Endothelial cell of umbilical vein (primary cell): ENCODE results near the gene CTDSPL.
A peak's percentile ranks its signal among the peaks of the same experiment; 100 is the strongest.

ENCODE experiments used
- CTCF ChIP-seq, 2 donors: IDR thresholded peaks; 1 replicate in 1 of 2; 2 replicates in 1 of 2; pipeline ENCODE4 v1.5.1; 2011; ENCODE audit warnings: low read length in 2 of 2, mild to moderate bottlenecking in 2 of 2, moderate library complexity in 2 of 2, control low read depth in 1 of 2, inconsistent platforms in 1 of 2, low read depth in 1 of 2; ENCODE audit not compliant: insufficient read depth in 1 of 2; ENCODE audit errors: extremely low read depth in 1 of 2
- EZH2 ChIP-seq: IDR thresholded peaks from 2 replicates; pipeline ENCODE4 v1.6.1; 2012; ENCODE audit warnings: borderline replicate concordance, low read depth, mild to moderate bottlenecking, moderate library complexity, low read length, inconsistent platforms; ENCODE audit not compliant: severe bottlenecking
- FOS ChIP-seq: IDR thresholded peaks from 2 replicates; pipeline ENCODE4 v1.6.1; 2011; ENCODE audit warnings: mild to moderate bottlenecking, low read length, moderate library complexity, borderline replicate concordance; ENCODE audit not compliant: insufficient read depth
- GATA2 ChIP-seq: IDR thresholded peaks from 2 replicates; pipeline ENCODE4 v1.7.0; 2011; ENCODE audit warnings: low read depth, mild to moderate bottlenecking, moderate library complexity, mixed read lengths, low read length; ENCODE audit not compliant: insufficient read length, insufficient read depth
- JUN ChIP-seq: IDR thresholded peaks from 2 replicates; pipeline ENCODE4 v1.6.1; 2011; ENCODE audit warnings: borderline replicate concordance, low read depth; ENCODE audit not compliant: insufficient read length, insufficient read depth
- MAX ChIP-seq: IDR thresholded peaks from 2 replicates; pipeline ENCODE4 v1.6.1; 2011; ENCODE audit not compliant: insufficient read depth, insufficient read length
- POLR2A ChIP-seq: IDR thresholded peaks from 2 replicates; pipeline ENCODE4 v1.6.1; 2012; ENCODE audit warnings: low read depth, mild to moderate bottlenecking, control low read depth, low read length
- POLR2AphosphoS5 ChIP-seq: IDR thresholded peaks from 2 replicates; pipeline ENCODE4 v1.6.1; 2012; ENCODE audit warnings: low read depth, mild to moderate bottlenecking, control low read depth, low read length, moderate library complexity; ENCODE audit not compliant: insufficient read depth

GRCh38 chr3:37855363-37855970, 6.2 kb upstream of the CTDSPL start:
- TF ChIP-seq CTCF (IDR thresholded peaks at IDR 0.05; ENCODE audit: extremely low read depth in 1 of 2, insufficient read depth in 1 of 2, low read depth in 1 of 2, low read length in 2 of 2) (peak; percentile 86 to 87), EZH2 (no peak), POLR2AphosphoS5 (no peak), POLR2A (no peak), GATA2 (no peak), FOS (no peak), MAX (no peak), JUN (no peak)
